Stimulated activated CD4-positive, alpha-beta T cell treated with anti-CD3 and anti-CD28 coated beads, Interleukin-1b, Interleukin-23, amount 100 ng/mL, for 4 hours (primary cell): Measurements from ENCODE around the gene VPS18.

Experiments
- DNase-seq, 2 donors: peaks; one replicate each; pipeline ENCODE4 v3.0.0-alpha.2; 2020; ENCODE audit warnings: low read depth in 2 of 2

VPS18 gene

DNA sequence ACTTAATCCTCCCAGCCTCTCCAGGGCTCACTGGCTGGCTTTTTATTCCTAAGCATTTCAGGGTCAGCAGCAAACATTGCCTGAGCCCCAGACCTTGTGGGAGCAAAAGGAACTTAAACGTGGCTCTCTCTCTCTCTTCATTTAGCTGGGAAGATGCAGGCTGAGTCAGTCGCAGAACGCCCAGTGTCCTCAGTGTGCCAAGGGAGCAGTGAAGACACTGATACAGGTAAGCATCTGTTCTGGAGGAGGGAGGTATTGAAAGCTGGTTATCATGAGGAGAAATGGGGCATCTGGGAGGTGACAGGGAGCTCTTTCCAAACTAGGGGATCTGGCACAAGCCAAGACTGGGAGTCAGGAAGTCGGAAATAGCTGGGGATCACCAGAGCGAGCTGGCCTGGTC lies 24.6 kb upstream of the VPS18 start:
- no peak for DNase-seq

DNA sequence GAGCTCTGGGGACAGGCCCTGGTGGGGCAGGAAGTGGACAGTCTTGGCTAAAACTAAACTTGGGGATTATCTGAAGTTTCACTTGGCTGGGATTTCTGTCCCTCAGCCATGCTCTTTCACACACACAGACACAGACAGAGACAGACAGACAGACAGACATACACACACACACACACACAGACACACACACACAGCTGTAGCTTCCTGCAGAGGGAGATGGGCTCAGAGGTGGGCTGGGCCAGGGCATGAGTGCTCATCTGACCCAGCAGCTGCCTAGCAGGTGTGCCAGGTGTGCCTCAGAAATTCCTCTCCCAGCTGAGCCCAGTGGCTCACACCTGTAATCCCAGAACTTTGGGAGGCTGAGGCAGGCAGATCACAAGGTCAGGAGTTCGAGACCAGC lies 23.5 kb upstream of the VPS18 start:
- no peak for DNase-seq

DNA sequence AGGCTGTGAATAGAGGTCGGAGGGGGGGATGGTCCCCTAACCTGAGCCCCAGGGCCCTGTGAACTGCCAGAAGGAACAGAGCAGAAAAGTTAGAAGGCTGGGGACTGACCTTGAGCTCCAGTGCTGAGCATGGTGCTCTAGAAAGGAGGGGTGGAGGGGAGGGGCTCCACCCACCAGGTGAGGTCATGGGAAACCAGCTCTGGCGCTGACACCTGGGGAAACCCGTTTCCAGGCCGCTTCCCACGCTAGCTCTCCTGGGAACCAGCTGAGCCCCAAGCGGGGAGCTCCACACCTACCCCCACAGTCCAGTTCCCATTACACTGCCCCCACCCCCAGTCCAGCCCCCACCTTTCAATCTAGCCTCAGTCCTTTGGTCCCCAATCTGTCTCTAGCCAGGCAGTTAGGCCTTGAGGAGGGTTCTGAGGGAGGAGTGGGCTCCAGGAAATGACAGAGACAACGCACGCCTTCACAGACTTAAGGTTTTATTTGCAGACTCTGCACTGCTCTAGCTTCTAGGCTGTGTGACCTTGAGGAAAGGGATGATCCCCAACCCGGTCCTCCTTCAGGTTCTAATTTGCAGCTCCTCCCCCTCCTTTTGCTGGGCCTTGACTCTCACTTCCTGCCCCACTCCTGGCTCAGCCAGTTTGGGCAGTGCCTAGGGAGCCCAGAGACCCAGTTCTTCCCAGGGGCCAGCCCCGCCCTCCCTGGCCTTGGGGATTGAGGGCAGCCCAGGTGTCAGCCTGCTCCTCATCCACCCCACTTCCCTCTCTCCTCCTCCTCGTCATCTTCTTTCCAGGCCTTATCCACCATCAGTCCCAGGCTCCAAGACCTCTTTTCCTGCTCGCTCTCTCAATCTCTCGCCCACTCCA lies 22.3 kb upstream of the VPS18 start:
- peak in 1 of 2 donors; percentile 43 for DNase-seq

DNA sequence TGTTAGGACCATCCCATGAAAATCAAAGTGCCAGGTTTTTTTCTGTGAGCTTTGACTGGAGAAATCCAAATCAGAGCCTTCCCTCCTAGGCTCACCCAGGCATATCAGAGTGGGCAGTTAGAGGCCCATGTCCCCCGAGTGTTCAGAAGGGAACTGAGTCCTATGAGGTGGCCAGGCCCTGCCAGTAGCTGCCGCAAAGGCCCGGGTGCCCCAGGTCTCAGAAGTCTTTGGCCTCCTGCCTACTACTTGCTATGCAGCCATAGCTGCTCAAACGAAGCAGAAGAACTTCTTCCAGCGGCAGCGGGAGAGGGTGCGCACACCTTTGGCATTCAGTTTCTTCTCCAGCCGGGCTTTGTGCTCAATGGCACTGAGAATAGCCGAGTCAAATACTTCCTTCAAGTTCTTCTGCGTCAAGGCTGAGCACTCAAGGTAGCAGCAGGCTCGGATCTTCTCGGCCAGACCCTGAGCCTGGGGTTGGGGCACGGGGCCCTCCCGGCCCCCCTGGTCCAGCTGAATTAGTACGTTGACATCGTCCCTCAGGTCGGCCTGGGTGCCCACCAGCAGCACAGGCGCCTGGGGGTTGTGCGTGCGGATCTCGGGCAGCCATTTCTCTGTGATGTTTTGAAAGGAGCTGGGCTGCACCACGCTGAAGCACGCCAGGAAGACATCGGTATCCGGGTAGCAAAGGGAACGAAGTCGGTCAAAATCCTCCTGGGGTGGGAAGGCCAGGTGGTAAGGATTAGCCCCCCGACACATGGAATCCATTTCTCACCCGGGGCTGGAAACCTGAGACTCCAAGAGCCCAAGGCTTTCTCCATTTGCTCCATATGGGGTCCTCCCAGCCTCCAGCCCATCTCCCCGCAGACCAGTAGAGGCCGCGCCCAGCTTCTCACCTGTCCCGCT lies 21.2 kb upstream of the VPS18 start:
- DNase-seq = no peak

DNA sequence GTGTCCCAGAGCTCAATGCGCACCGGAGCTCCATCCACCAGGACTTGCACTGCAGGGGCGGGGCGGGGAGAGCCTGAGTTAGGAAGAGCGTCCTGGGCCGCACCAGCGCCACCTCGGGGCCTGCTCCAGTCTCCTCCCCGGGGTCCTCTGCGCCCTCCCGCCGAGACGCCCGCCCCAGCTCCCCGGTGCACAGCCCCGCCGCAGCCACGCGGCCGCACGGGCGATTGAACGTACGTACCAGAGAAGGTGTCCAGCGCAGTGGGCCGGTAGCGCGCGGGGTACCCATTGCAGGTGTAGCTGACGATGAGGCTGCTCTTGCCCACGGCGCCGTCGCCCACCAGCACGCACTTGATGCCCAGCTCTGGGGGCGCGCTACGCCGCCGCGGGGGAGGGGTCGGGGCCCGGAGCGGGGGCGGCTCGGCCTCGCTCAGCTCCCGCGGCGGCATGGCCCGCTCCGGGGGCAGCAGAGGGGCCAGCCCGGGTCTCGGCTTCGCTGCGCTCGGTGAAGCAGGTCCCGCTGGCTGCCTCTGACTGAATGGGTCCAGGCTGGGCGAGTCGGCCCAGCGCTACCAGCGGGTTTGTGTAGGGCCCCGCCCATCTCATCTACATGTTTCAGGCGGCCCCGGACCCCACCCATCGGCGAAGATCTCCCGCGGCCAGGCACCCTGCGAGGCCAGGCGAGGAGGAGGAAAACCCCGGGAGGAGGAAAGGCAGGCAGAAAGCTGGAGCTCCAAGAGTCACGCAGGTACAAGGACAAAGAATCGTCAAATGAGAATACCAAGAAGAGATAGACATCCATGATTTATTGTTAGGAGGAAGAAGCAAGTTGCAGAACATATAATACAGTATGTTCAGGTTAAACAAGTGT lies 20.3 kb upstream of the VPS18 start, which contains the start of gene RHOV:
RHOV (minus strand) TSS at position 541 of the 868 bp plus-strand sequence; CDS start at position 446, 95 bp downstream.
- peak; percentile 27 to 45 for DNase-seq

DNA sequence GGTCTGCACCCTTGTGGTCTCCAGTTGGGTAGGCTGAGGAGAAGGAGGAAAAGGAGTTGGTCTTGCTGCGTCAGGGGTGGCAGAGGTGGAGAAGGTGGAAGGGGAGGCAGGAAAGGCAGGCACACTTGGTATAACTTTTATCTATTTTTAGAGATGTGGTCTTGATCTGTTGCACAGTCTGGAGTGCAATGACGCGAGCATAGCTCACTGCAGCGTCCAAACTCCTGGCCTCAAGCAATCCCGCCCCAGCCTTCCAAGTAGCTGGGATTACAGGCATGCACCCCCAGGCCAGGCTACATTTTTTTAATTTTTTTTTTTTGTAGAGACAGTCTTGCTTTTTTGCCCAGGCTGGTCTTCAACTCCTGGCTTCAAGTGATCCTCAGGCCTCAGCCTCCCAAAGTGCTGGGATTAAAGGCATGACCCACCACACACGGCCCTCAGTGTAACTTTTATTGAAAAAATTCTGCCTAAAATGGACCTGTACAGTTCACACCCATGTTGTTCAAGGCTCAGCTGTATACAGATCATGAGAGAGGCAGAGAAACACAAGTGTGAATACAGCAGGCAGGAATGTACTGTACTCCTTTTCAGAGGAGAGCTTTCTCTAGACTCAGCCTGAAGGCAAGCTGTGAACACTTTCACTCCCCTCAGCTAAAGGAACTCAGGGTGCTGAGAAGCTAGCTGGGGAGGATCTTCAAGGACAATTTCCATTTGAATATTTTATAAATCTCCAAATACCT lies 18.1 kb upstream of the VPS18 start:
- DNase-seq = no peak

DNA sequence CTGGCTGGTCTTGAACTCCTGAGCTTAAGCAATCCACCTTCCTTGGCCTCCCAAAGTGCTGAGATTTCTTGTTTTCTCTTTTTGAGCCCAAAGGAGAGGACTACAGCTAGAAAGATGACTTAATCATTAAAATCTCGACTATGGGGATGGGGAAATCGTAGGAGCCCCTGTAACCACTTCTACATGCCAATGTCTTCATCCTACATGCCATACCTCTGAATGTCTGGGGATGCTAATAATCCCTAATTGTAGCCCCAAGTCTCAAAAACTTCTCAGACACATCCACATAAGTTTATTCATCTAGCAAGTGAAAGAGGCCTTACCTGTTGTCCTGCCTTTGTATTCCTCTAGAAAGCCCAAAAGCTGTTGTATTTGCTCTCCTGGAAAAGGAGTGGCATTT lies 16.6 kb upstream of the VPS18 start:
- DNase-seq = no peak

DNA sequence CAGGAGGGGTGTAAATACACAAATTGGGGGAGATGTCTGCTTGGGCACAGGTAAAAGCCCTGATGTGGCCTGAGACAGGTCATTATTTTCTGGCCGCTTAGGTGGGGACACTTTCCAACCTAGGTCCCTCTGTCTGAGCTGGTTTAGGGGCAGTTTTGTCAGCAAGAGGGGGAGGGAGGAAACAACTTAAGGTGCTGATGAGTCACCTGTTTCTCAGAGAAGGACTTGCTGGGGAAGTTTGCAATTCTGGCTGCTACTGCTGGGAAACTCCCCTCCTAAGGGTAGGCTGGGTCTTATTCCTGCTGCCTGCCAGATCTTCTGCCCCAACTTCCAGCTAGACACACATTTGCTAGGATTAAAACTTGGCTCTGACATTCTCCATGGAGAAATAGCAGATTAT lies 15.5 kb upstream of the VPS18 start:
- peak in 1 of 2 donors; percentile 37 for DNase-seq

DNA sequence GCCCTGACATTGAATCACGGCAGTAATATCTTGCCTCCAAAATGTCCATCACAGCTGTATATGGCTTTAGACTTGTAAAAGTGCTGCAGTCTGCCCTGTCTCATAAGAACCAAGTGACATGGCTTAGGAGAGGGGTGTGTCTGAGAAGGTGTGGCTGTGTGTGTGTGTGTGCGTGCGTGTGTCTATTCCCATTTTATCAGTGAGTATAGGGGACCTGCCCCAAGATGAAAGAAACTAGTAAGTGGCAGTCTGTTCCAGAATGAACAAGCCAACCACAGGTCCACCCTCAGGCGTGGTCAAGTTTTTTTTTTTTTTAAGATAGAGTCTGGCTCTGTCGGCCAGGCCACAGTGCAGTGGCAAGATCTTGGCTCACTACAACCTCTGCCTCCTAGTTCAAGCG lies 14.6 kb upstream of the VPS18 start:
- no peak for DNase-seq

DNA sequence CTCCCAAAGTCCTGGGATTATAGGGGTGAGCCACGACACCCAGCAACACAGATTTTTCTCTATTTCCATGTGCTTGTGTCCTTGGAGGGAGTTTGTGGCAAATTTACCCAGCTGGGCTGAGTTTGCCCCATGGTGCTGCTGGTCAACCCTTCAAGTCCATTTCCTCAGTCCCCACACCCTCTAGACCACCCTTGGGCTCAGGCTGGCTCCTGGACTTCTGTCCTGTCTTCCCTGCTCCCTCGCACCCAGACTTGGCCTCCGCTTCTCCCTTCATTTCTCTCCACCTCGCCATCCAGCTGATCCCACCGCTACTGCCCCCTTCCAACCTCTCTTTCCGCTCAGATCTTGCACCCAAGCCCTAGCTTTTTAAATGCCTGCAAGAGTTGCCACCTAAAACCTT lies 12.9 kb upstream of the VPS18 start:
- no peak for DNase-seq

DNA sequence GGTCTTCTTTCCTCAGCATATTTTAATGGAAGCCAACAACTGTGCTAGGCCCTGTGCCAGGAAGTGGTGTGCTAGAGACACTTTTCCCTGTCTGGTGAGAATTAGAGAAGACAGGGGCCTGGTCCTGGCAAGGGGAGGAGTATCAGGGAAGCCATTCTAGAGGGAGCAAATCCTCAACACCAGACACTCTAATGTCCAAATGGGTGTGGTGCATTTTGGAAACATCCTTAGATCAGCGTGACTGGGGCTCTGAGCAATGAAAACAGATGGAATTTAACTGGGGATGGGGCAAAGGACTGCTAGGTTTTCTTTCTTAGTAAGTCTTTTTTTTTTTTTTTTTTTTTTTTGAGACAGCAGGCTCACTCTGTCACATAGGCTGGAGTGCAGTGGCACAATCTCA lies 7.7 kb upstream of the VPS18 start:
- DNase-seq = no peak

DNA sequence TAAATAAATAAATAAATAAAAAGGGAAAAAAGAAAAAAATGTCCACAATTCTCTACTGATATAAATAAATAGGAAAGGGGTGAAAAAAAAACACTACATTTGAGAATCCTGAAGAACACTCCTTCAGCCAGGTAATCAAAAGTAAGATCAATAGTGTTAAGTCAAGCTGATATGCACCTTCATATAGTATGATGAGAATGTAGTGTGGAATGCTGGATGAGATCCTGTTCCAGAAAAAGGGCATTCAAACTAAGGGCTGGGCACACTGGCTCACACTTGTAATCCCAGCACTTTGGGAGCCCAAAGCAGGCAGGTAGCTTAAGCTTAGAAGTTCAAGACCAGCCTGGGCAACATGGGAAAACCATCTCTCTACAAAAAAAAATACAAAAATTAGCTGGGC lies 5.1 kb upstream of the VPS18 start:
- no peak for DNase-seq

DNA sequence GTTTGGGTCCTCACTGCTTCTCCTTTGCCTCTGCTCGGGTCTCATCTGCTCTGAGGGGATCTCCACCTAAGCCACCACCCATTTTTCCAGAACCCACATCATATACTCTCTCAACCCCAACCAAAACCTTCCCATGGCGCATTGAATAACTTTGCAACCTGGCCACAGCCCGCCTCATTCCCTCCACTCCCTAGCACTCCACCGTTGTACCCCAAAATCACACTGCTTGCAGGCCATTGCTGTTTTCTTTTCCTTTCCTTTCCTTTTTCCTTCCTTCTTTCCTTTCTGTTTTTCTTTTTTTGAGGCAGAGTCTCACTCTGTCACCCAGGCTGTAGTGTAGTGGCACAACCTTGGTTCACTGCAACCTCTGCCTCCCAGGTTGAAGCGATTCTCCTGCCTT lies 3.1 kb upstream of the VPS18 start:
- no peak for DNase-seq

DNA sequence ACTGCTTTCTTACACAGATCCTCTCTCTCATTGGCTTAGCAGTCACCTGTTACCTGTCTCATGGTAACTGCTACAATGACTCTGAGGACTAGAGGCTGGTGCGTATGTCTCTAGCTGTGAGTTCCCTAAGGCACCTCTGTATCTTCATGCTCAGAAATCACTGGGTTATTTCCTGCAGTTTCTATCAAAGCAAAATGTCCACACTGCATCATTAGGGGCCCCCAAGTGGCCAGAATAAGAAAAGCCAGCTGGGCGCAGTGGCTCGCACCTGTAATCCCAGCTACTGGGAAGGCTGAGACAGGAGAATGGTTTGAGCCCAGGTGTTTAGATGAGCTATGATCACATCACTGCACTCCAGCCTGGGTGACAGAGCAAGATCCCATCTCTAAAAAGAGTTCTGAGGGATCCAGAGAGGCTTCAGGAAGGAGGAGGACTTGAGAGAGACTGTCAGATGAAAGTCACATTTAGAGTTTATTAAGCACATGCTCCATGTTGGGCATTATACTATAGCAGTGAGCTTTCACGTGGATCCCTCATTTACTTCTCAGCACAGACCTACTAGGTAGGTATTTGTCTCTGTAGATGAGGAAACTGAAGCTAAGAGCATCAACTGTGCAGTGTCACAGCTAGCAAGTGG lies 2.3 kb upstream of the VPS18 start:
- DNase-seq = peak in 1 of 2 donors; percentile 13

DNA sequence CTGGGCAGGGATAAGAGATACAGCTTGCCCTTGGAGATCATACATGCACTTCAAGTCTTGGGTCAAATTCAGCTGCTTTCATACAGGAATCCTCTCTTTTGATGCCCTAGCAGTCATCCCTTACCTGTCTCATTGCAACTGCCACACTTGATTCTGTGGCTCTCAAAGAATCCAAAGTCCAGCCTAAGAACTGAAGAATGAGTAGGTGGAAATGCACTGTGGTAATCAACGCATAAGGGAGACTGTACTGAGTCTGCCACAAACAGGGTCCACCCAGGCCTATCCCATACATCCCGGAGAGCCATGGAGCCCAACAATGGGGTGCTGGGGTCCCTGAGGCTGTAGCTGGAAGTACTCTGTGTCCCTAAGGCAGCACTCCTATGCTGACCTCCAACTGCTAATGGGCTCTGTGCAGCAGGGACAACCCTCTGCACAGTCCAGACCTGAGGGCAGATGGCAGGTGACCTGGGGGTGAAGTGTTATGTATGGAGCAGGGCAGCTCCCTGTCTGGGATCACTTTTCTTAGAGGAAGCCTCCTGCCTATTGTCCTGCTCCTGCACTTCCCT lies 1.7 kb upstream of the VPS18 start:
- DNase-seq = no peak

DNA sequence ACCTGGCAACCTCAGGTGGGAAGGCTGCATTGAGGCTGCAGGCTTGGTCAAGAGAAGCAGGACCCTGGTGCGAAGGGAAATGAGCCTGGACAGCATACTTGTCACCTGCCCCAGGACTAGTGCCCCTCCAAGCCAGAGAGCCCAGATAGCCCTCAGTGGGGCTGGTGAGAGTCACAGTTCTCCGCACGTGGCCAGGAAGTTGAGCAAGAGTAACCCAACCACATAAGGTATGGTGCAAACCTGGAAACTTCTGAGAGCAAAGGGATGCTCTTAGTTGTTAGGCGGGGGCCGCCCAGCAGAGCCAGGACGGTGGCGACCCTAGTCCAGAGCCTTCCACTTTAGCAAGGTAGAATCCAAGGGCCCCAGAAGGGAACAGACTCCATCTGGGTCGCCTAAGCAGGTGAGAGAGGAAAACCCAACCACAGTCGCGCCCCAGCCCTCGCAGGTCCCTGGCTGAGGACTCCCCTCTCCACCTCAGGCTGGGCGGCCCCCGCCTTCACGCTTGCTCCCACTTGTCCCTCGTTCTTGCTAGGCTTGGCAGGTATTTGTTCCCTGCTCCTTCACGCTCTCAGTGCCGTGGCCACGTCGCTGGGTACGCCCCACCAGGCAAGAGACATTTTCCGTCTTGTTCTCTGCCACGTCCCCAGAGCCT lies 1.1 kb upstream of the VPS18 start:
- no peak for DNase-seq

DNA sequence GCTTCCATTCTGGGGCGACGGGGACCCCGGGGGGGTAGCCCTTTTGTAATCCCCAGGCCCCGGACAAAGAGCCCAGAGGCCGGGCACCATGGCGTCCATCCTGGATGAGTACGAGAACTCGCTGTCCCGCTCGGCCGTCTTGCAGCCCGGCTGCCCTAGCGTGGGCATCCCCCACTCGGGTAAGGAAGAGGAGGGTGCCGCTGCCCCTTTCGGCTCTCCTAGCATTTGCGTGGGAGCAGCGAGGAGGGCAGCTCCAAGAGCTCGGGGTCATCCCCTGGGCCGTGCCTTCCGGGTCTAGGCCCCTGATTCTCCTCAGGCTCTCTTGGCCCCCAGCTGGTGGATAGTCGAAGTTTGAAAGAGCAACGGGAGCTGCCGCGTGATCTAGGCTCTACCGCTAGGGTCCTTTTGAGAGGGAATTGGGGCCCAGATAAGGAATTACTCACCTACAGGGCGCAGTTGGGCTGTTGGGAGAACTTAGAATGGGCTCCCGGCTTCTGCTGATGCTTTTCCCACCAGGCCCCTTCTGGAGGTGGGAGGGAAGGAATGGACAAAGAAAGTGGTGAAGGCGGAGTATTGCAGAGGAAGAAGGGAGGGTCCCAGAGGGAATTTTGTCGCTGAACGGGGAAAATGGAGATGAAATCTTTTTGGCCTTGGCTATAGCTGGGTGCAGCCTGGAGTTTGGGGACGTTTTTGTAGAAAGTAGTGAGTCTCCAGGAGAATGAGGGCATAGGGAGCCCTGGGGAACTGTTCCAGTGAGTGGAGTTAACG lies 615 bp downstream of the VPS18 start:
- peak; percentile 31 to 36 for DNase-seq

DNA sequence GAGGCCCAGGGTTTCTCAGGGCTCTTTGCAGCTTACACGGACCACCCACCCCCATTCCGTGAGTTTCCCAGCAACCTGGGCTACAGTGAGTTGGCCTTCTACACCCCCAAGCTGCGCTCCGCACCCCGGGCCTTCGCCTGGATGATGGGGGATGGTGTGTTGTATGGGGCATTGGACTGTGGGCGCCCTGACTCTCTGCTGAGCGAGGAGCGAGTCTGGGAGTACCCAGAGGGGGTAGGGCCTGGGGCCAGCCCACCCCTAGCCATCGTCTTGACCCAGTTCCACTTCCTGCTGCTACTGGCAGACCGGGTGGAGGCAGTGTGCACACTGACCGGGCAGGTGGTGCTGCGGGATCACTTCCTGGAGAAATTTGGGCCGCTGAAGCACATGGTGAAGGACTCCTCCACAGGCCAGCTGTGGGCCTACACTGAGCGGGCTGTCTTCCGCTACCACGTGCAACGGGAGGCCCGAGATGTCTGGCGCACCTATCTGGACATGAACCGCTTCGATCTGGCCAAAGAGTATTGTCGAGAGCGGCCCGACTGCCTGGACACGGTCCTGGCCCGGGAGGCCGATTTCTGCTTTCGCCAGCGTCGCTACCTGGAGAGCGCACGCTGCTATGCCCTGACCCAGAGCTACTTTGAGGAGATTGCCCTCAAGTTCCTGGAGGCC lies 5.4 kb downstream of the VPS18 start:
- no peak for DNase-seq
